RCC 7860 (cell line): ENCODE data around the gene CCP110.

Experiments
- DNase-seq: peaks from one replicate; pipeline ENCODE4 v3.0.0-alpha.2; 2015; ENCODE audit warnings: low spot score
- FAIRE-seq: peaks from 2 replicates; lab custom pipeline; 2012; peaks lifted over from hg19 to GRCh38; lab: Jason Lieb, UNC

The CCP110 gene

DNA sequence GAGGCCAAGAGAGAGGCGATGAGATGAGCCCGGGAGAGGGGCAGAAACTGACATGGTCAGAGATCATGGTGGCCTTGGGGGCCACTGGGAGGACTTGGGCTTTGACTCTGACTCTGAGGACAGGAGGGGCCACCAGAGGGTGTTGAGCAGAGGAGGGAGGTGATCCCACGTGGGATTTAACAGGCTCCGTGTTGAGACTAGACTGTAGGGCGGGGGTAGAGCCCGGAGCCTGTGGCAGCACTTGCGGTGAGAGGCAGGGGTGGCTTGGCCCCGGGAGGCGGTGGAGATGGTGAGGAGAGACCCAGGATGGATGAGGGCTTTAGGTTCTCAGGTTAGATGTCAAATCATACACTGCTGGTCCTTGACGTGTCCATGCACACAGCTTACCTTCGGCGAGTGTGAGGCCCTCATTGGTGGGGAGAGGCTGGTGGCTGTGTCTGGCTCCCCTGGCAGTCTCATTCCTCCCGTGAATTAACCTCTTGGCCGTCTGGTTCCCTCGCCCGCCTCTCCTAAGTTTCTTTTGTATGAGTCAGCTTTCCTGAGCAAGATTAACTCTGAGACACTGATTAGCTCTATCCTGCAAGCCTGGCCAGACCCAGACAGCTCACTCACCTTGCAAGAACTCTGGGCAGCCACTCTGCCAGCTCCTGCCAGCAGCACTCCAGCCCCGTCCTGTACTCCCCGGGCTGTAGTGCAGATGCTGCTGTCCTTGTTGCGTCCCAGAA lies 71.5 kb downstream of the CCP110 start:
- FAIRE-seq (peak; percentile 90), DNase-seq (peak; percentile 93)

DNA sequence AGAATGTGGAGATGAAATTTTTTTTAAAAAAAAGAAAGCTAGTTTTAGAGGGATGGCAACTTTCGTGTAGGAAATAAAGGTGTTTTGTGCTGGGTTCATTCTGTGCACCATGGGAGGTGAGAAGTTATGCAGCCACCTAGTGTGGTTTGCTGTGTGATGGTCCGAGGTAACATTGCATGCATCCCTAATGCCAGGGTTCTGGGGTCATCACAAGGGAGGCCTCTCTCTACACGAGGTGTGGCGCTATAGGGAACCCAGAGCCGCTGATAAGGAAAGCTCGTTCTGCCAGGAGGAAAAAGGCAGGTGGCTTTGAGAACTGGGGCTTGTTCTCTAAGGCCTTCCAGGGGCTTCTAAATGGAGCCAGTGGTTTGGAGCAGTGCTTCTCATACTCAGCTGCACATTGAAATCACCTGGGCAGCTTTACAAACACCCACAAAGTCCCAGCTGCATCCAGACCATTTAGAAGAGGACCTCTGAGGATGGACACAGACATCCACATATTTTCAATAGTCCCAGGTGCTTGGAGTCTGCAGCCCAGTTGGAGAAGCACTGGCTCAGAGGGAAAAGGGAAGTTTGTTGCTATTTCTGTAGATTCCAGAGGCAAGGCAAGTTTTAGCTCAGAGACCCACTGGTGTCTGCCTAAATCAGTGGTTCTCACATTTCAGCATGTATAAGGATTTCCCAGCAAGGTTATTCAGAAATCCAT lies 75.2 kb downstream of the CCP110 start:
- DNase-seq (no peak), FAIRE-seq (no peak)

DNA sequence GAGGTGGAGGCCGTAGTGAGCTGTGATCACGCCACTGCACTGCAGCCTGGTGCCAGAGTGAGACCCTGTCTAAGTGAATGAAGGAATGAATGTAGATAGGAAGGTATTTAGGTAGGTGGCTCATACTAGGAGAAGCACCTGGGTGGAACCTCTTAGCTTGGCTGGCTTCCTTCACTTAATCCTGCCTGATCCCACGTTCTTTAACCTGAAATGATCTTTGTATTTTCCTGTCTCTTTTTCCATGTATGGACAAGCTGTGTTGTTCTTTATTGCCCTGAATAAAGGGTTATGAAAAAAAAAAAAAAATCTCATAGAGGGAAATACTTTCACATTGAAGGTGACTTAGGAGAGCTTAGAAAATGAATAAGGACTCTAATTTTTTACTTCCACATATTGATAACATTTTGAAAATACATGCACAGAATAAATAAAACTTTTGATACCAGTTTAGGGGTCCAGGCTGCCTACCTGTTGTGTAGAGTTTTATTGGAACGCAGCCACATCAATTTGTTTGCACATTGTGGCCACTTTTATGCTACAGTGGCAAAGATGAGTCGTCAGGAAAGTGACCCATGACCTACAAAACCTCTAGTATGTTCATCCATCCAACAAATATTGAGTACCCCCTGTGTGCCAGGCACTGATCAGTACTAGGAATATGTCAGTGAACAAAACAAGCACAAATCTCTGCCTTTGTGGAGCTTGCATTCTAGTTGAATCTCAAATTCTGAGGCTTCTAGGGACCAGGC lies 76.4 kb downstream of the CCP110 start:
- FAIRE-seq (no peak), DNase-seq (no peak)

DNA sequence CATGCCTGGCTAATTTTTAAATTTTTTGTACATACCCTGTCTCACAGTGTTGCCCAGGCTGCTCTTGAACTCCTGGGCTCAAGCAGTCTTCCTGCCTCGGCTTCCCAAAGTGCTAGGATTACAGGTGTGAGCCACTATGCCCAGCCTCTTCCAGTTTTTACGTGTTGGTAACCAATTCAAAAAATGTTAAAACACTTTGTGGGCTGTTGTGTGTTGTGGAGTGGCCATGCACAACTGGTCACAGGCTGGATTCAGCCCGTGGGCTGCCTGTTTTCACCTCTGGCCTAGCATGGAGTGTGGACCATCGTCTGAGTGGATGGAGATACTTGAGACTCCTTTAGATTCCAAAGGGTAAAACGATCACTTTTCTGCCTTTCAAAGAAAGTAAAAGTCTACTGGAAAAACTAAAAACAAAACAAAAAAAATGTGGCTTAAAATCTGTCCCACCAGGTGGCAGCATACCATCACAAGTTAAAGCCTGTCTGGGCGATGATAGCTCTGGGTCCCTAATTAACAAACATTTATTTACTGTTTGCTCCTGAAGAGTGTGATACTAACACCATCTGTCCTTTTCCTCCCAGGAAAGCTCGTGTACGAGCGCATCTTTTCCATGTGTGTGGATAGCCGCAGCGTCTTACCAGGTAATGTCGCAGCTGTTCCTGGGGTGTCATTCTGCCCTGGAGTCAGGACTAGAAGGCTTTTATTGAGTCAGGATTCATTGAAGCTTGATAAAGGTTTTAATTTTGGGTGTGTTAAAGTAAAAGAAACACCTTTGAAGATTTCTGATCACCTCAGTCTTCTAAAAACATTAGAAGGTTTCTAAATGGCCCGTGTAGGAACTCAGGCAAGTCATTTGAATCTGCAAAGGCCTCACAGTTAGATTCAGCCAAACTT lies 77.6 kb downstream of the CCP110 start:
- no peak for FAIRE-seq
- DNase-seq, result peak; percentile 7
